WTC11 (cell line): ENCODE measurements around the gene ZEB1. TPM values are rescaled to one million over a fixed set of nuclear protein-coding genes. Genes with fewer than 3 reads are reported as not detected.

Source experiments
- ATAC-seq: fragments of 200-7000 bp; cut with Tn5 transposase; 2 replicates; pipeline ENCODE4 v1.10.0; 2021; ENCODE audit warnings: mild to moderate bottlenecking, moderate library complexity
- CTCF ChIA-PET: fragments of 300-600 bp; sonication (Branson Sonifier 250); formaldehyde crosslinking; loops from one replicate; lab custom pipeline; 2021; ENCODE audit warnings: antibody characterized with exemption; lab: Charles Lee
- POLR2A ChIA-PET: fragments of 350-600 bp; sonication (Branson Sonifier 250); formaldehyde crosslinking; loops from one replicate; lab custom pipeline; 2021; ENCODE audit warnings: antibody characterized with exemption; lab: Charles Lee
- DNase-seq: peaks from one replicate; pipeline ENCODE4 v3.0.0; 2021; ENCODE audit warnings: low spot score
- H3K27ac Mint-ChIP-seq: 2 replicates; pipeline ENCODE4 v1.8.0; 2021; ENCODE audit warnings: mixed read lengths
- H3K27me3 Mint-ChIP-seq: 2 replicates; pipeline ENCODE4 v1.8.0; 2021; ENCODE audit warnings: low read depth, mild to moderate bottlenecking, moderate library complexity, mixed read lengths
- H3K36me3 Mint-ChIP-seq: 2 replicates; pipeline ENCODE4 v1.8.0; 2021; ENCODE audit warnings: mixed read lengths
- H3K4me1 Mint-ChIP-seq: 2 replicates; pipeline ENCODE4 v1.8.0; 2022; ENCODE audit warnings: mixed read lengths
- H3K4me3 Mint-ChIP-seq: 2 replicates; pipeline ENCODE4 v1.8.0; 2021; ENCODE audit warnings: mild to moderate bottlenecking, moderate library complexity, mixed read lengths
- H3K9me3 Mint-ChIP-seq: 2 replicates; pipeline ENCODE4 v1.8.0; 2021; ENCODE audit warnings: mixed read lengths
- CBFB ChIP-seq: sonication (generic); formaldehyde crosslinking; IDR thresholded peaks from 2 replicates; pipeline ENCODE4 v1.8.1; 2022; ENCODE audit warnings: mild to moderate bottlenecking, low read depth, missing genetic modification reagents
- E2F1 ChIP-seq: sonication (generic); formaldehyde crosslinking; IDR thresholded peaks from 2 replicates; pipeline ENCODE4 v1.8.0; 2022; ENCODE audit warnings: mild to moderate bottlenecking, missing genetic modification reagents
- E2F4 ChIP-seq: sonication (generic); formaldehyde crosslinking; IDR thresholded peaks from 2 replicates; pipeline ENCODE4 v1.8.1; 2022; ENCODE audit warnings: low read depth, mild to moderate bottlenecking, moderate library complexity, missing genetic modification reagents, borderline replicate concordance
- EMX1 ChIP-seq: fragments of 250-450 bp; sonication (Bioruptor Pico); IDR thresholded peaks from 2 replicates; pipeline ENCODE4 v1.8.0; 2021; ENCODE audit warnings: mild to moderate bottlenecking
- ERG ChIP-seq: fragments of 250-450 bp; sonication (Bioruptor Pico); IDR thresholded peaks from 2 replicates; pipeline ENCODE4 v1.8.0; 2021; ENCODE audit warnings: mild to moderate bottlenecking
- FOXK1 ChIP-seq: sonication (generic); formaldehyde crosslinking; IDR thresholded peaks from 2 replicates; pipeline ENCODE4 v1.8.0; 2022; ENCODE audit warnings: mild to moderate bottlenecking, moderate library complexity, missing genetic modification reagents
- GRHL2 ChIP-seq: fragments of 250-450 bp; sonication (Bioruptor Pico); IDR thresholded peaks from 2 replicates; pipeline ENCODE4 v1.8.0; 2022; ENCODE audit warnings: mild to moderate bottlenecking, moderate library complexity; ENCODE audit not compliant: insufficient replicate concordance, severe bottlenecking
- HMGXB4 ChIP-seq: sonication (generic); formaldehyde crosslinking; IDR thresholded peaks from 2 replicates; pipeline ENCODE4 v1.8.1; 2023; ENCODE audit warnings: mild to moderate bottlenecking, moderate library complexity, missing genetic modification reagents
- IRF2 ChIP-seq: sonication (generic); formaldehyde crosslinking; IDR thresholded peaks from 2 replicates; pipeline ENCODE4 v1.8.0; 2022; ENCODE audit warnings: low read depth, missing genetic modification reagents, borderline replicate concordance
- JAZF1 ChIP-seq: fragments of 250-450 bp; sonication (Bioruptor Pico); IDR thresholded peaks from 2 replicates; pipeline ENCODE4 v1.9.0; 2021; ENCODE audit warnings: moderate library complexity, mild to moderate bottlenecking, inconsistent platforms
- JUN ChIP-seq: sonication (generic); formaldehyde crosslinking; IDR thresholded peaks from 2 replicates; pipeline ENCODE4 v1.8.0; 2023; ENCODE audit warnings: mild to moderate bottlenecking, missing genetic modification reagents
- MAX ChIP-seq: sonication (generic); formaldehyde crosslinking; IDR thresholded peaks from 2 replicates; pipeline ENCODE4 v1.8.0; 2022; ENCODE audit warnings: mild to moderate bottlenecking, missing genetic modification reagents
- NR1H2 ChIP-seq: sonication (generic); formaldehyde crosslinking; IDR thresholded peaks from 2 replicates; pipeline ENCODE4 v1.9.0; 2021; ENCODE audit warnings: mild to moderate bottlenecking, moderate library complexity, missing genetic modification reagents
- NR3C1 ChIP-seq: sonication (generic); formaldehyde crosslinking; conservative IDR thresholded peaks from 2 replicates; pipeline ENCODE4 v1.8.1; 2023; ENCODE audit warnings: low read depth, mild to moderate bottlenecking, missing genetic modification reagents
- RORB ChIP-seq: fragments of 250-450 bp; sonication (Bioruptor Pico); IDR thresholded peaks from 2 replicates; pipeline ENCODE4 v1.9.0; 2021; ENCODE audit warnings: mild to moderate bottlenecking
- SMAD3 ChIP-seq: sonication (generic); formaldehyde crosslinking; IDR thresholded peaks from 2 replicates; pipeline ENCODE4 v1.8.0; 2022; ENCODE audit warnings: missing genetic modification reagents, mild to moderate bottlenecking, borderline replicate concordance
- total RNA-seq: library from RNA; stranded (reverse); gene quantifications from 3 replicates; pipeline ENCODE4 v1.2.3, GENCODE V29; 2021
- TF ChIP-seq, protein P1 (sequence below): sonication (generic); formaldehyde crosslinking; IDR thresholded peaks from 2 replicates; pipeline ENCODE4 v1.8.0; 2022; ENCODE audit warnings: mild to moderate bottlenecking, missing genetic modification reagents
- TF ChIP-seq, protein P2 (sequence below): fragments of 250-450 bp; sonication (Bioruptor Pico); IDR thresholded peaks from 2 replicates; pipeline ENCODE4 v1.9.0; 2021; ENCODE audit warnings: mild to moderate bottlenecking, borderline replicate concordance
- TF ChIP-seq, protein P3 (sequence below): sonication (generic); formaldehyde crosslinking; conservative IDR thresholded peaks from 2 replicates; pipeline ENCODE4 v1.8.1; 2022; ENCODE audit warnings: mild to moderate bottlenecking, missing genetic modification reagents
- TF ChIP-seq, protein P4 (sequence below): fragments of 250-450 bp; sonication (Bioruptor Pico); IDR thresholded peaks from 2 replicates; pipeline ENCODE4 v2.1.2; 2022; ENCODE audit warnings: mild to moderate bottlenecking, moderate library complexity

Gene ZEB1
- total RNA-seq, 1 experiment from 2014 or later: 0.39 TPM

- ChIA-PET CTCF (no interaction called here), POLR2A (no interaction called here)
- DNase-seq (no peak), ATAC-seq (no peak)
- Mint-ChIP-seq H3K27me3 (no peaks in the 10 kb centered on the region), H3K27ac (no peak overlapping the region), H3K9me3 (peaks cover 12% of the 10 kb centered on the region; the same call in 1 of the 2 replicates), H3K4me1 (peaks cover 20% of the 10 kb centered on the region), H3K4me3 (no peak overlapping the region), H3K36me3 (no peaks in the 10 kb centered on the region)
- TF ChIP-seq EMX1 (CRISPR knock-in tag) (no peak), HMGXB4 (CRISPR knock-in tag) (no peak), JUN (CRISPR knock-in tag) (no peak), NR1H2 (CRISPR knock-in tag) (no peak), JAZF1 (CRISPR knock-in tag) (no peak), IRF2 (CRISPR knock-in tag) (no peak), E2F4 (CRISPR knock-in tag) (no peak), GRHL2 (no peak), NR3C1 (CRISPR knock-in tag) (no peak), E2F1 (CRISPR knock-in tag) (no peak)
- TF ChIP-seq, protein P1, sequence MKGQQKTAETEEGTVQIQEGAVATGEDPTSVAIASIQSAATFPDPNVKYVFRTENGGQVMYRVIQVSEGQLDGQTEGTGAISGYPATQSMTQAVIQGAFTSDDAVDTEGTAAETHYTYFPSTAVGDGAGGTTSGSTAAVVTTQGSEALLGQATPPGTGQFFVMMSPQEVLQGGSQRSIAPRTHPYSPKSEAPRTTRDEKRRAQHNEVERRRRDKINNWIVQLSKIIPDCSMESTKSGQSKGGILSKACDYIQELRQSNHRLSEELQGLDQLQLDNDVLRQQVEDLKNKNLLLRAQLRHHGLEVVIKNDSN (CRISPR knock-in tag): no peak
- TF ChIP-seq, protein P2, sequence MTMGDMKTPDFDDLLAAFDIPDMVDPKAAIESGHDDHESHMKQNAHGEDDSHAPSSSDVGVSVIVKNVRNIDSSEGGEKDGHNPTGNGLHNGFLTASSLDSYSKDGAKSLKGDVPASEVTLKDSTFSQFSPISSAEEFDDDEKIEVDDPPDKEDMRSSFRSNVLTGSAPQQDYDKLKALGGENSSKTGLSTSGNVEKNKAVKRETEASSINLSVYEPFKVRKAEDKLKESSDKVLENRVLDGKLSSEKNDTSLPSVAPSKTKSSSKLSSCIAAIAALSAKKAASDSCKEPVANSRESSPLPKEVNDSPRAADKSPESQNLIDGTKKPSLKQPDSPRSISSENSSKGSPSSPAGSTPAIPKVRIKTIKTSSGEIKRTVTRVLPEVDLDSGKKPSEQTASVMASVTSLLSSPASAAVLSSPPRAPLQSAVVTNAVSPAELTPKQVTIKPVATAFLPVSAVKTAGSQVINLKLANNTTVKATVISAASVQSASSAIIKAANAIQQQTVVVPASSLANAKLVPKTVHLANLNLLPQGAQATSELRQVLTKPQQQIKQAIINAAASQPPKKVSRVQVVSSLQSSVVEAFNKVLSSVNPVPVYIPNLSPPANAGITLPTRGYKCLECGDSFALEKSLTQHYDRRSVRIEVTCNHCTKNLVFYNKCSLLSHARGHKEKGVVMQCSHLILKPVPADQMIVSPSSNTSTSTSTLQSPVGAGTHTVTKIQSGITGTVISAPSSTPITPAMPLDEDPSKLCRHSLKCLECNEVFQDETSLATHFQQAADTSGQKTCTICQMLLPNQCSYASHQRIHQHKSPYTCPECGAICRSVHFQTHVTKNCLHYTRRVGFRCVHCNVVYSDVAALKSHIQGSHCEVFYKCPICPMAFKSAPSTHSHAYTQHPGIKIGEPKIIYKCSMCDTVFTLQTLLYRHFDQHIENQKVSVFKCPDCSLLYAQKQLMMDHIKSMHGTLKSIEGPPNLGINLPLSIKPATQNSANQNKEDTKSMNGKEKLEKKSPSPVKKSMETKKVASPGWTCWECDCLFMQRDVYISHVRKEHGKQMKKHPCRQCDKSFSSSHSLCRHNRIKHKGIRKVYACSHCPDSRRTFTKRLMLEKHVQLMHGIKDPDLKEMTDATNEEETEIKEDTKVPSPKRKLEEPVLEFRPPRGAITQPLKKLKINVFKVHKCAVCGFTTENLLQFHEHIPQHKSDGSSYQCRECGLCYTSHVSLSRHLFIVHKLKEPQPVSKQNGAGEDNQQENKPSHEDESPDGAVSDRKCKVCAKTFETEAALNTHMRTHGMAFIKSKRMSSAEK (CRISPR knock-in tag): no peak
- TF ChIP-seq, protein P3, sequence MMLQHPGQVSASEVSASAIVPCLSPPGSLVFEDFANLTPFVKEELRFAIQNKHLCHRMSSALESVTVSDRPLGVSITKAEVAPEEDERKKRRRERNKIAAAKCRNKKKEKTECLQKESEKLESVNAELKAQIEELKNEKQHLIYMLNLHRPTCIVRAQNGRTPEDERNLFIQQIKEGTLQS (CRISPR knock-in tag): no peak
Measured at GRCh38 chr10:31522820-31523219, 203.8 kb downstream of the ZEB1 start.

DNA sequence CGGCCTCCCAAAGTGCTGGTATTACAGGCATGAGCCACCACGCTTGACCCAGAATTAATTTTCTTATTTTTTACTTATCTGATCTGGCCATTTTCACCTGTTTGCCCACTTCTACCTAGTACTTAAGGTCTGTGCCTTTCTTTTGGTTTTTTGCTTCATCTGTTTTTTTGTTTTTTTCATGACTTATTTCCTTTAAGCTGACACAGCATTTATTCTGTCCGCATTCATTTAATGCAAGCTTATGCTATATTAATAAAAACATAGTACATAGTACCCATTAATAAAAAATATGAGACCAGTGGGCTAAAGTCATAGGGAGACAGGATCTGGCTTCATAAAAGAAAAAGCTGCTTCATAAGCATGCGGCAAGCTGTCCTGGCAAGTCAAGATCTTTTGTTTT is 205.4 kb downstream of the ZEB1 start:
- POLR2A ChIA-PET: no interaction called here
- DNase-seq (no peak), ATAC-seq (no peak)
- Mint-ChIP-seq H3K4me1 (peaks cover 20% of the 10 kb centered on the region), H3K9me3 (peaks cover 12% of the 10 kb centered on the region; the same call in 1 of the 2 replicates), H3K27ac (no peak overlapping the region), H3K4me3 (no peak overlapping the region), H3K27me3 (no peaks in the 10 kb centered on the region), H3K36me3 (no peaks in the 10 kb centered on the region)
- CTCF ChIA-PET: interaction anchor here (1.0 to 1.5 kb wide), 3 partner anchors 33 to 772 kb away, joined by 3 to 5 read pairs (median 3); no protein-coding TSS in a partner anchor
- TF ChIP-seq FOXK1 (no peak), GRHL2 (no peak), CBFB (no peak), MAX (CRISPR knock-in tag) (no peak), RORB (CRISPR knock-in tag) (no peak), ERG (CRISPR knock-in tag) (no peak), SMAD3 (CRISPR knock-in tag) (no peak)
- TF ChIP-seq, protein P4, sequence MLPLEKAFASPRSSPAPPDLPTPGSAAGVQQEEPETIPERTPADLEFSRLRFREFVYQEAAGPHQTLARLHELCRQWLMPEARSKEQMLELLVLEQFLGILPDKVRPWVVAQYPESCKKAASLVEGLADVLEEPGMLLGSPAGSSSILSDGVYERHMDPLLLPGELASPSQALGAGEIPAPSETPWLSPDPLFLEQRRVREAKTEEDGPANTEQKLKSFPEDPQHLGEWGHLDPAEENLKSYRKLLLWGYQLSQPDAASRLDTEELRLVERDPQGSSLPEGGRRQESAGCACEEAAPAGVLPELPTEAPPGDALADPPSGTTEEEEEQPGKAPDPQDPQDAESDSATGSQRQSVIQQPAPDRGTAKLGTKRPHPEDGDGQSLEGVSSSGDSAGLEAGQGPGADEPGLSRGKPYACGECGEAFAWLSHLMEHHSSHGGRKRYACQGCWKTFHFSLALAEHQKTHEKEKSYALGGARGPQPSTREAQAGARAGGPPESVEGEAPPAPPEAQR (CRISPR knock-in tag): no peak
